ENCODE measurements around the gene PCDHGB6. TPM values are rescaled to one million over a fixed set of nuclear protein-coding genes. Genes with fewer than 3 reads are reported as not detected.

The PCDHGB6 gene
- total and polyA plus RNA-seq, 2 experiments from 2014 or later = 2.8 to 8.1 TPM

DNA sequence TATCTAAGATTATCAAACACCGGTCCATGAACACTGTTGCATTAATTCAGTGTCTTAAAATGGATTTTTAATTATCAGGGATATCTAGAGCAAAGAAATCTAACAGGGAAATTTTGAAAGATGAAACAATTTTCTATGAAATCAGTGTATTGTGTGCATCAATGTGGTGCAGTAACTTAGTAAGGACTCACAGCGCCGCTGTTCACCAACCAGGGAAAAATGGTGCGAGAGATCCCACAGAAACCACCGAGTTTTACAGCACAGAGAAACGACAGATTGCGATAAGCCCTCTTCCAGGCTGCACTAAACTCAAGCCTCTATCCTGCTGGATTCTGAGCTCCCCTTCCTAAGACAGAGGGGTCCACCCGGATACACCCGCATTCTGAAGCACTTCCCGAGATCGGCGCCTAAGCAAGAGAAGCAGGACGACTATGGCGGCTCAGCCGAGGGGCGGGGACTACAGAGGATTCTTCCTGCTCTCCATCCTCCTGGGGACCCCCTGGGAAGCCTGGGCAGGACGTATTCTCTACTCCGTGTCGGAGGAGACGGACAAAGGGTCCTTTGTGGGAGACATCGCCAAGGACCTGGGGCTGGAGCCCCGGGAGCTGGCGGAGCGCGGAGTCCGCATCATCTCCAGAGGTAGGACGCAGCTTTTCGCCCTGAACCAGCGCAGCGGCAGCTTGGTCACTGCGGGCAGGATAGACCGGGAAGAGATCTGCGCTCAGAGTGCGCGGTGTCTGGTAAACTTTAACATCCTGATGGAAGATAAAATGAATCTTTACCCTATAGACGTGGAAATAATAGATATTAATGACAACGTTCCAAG, 25.1 kb upstream of the PCDHGB6 start, which contains the start of gene PCDHGA7 (continued):
- TF ChIP-seq ZNF462 (CRISPR knock-in tag; IDR thresholded peaks at IDR 0.05) = no peak
- TF ChIP-seq EZH2 (IDR thresholded peaks at IDR 0.05; ENCODE audit: low read depth, unreplicated experiment) = no peak
- TF ChIP-seq EZH2phosphoT487 (IDR thresholded peaks at IDR 0.05; ENCODE audit: unreplicated experiment) = no peak
- TF ChIP-seq NANOG (IDR thresholded peaks at IDR 0.05; ENCODE audit: borderline replicate concordance) = no peak
- no peak for TF ChIP-seq JUNB (IDR thresholded peaks at IDR 0.05; ENCODE audit: unreplicated experiment)

- Histone ChIP-seq H3K9me2 (ENCODE audit: insufficient read depth) (no peaks in the 10 kb centered on the region), H3K27me3 (ENCODE audit: insufficient read depth) (peaks cover 2% of the 10 kb centered on the region; the same call in 1 of the 2 replicates), H3K36me3 (ENCODE audit: insufficient read depth) (no peaks in the 10 kb centered on the region), H3K27ac (ENCODE audit: low read depth) (no peak overlapping the region), H3K79me2 (replicated peaks; ENCODE audit: insufficient read depth) (no peaks in the 10 kb centered on the region), H3F3A (replicated peaks; ENCODE audit: low read depth) (no peaks in the 10 kb centered on the region), H3K4me3 (no peak overlapping the region), H3K4me1 (ENCODE audit: insufficient read depth) (0 out of 2 replicates have a peak, but pooled peaks cover 3% of the 10 kb centered on the region), H4K20me1 (replicated peaks; ENCODE audit: insufficient read depth) (no peaks in the 10 kb centered on the region), H3K4me2 (no peak overlapping the region), H2AFZ (no peak overlapping the region)
- Mint-ChIP-seq H3K4me3 (peak overlapping the region; percentile 85), H3K9me3 (peaks cover 58% of the 10 kb centered on the region), H3K36me3 (ENCODE audit: low read depth) (peaks cover 46% of the 10 kb centered on the region), H3K4me1 (no peaks in the 10 kb centered on the region), H3K27ac (no peak overlapping the region), H3K27me3 (ENCODE audit: insufficient read depth, low read depth, poor library complexity) (peaks cover 10% of the 10 kb centered on the region)
- no peak for DNase-seq (ENCODE audit: low spot score)
- TF ChIP-seq STAT1 (IDR thresholded peaks at IDR 0.05; ENCODE audit: unreplicated experiment) (no peak), JUNB (IDR thresholded peaks at IDR 0.05; ENCODE audit: unreplicated experiment) (no peak), NANOG (IDR thresholded peaks at IDR 0.05; ENCODE audit: borderline replicate concordance) (no peak), EZH2 (IDR thresholded peaks at IDR 0.05; ENCODE audit: low read depth, unreplicated experiment) (no peak), EZH2phosphoT487 (IDR thresholded peaks at IDR 0.05; ENCODE audit: unreplicated experiment) (no peak)
- ATAC-seq = no peak
Observed at GRCh38 chr5:141383345-141383744, 24.5 kb upstream of the PCDHGB6 start.

Data from GM23338 (cell line).